Psoas muscle (tissue), 8 donors: ENCODE data around the gene SPTBN5. TPM values are rescaled to one million over a fixed set of nuclear protein-coding genes. Genes with fewer than 3 reads are reported as not detected.

Experiments
- ATAC-seq, 4 donors: fragments of 200-7000 bp; cut with Tn5 transposase; one replicate each; pipeline ENCODE4 v1.9.1; 2020; ENCODE audit warnings: moderate library complexity in 3 of 4, mild to moderate bottlenecking in 2 of 4
- DNase-seq, 2 donors: peaks; one replicate each; pipeline ENCODE4 v3.0.0-alpha.2; 2020
- H3K27ac ChIP-seq: fragments of 200-600 bp; one replicate; pipeline ENCODE4 v1.8.0; 2022
- H3K27me3 ChIP-seq, 3 donors: fragments of 200-600 bp in 1 of 3; one replicate each; pipeline versions ENCODE4 v1.6.1 to v1.8.0; 2013 to 2022; ENCODE audit warnings: low read length in 2 of 3, mild to moderate bottlenecking in 2 of 3, moderate library complexity in 1 of 3; ENCODE audit not compliant: insufficient read depth in 3 of 3
- H3K36me3 ChIP-seq, 2 donors: fragments of 200-600 bp in 1 of 2; one replicate each; pipeline versions ENCODE4 v1.6.1 to v1.8.0; 2013 to 2022; ENCODE audit warnings: low read depth in 1 of 2, mild to moderate bottlenecking in 1 of 2, moderate library complexity in 1 of 2; ENCODE audit not compliant: insufficient read depth in 1 of 2
- H3K4me1 ChIP-seq: fragments of 200-600 bp; one replicate; pipeline ENCODE4 v1.8.0; 2022
- H3K4me3 ChIP-seq: fragments of 200-600 bp; one replicate; pipeline ENCODE4 v1.8.0; 2022; ENCODE audit warnings: mild to moderate bottlenecking
- H3K9me3 ChIP-seq: fragments of 200-600 bp; one replicate; pipeline ENCODE4 v1.8.0; 2022
- CTCF ChIP-seq: fragments of 200-600 bp; IDR thresholded peaks from one replicate; pipeline ENCODE4 v1.8.0; 2022; ENCODE audit warnings: antibody characterized with exemption
- WGBS, 3 donors: extraction: QIAGEN DNeasy Blood & Tissue Kit; methylation state at CpG; one replicate each; pipeline versions ENCODE4 v1.1.6 to v1.1.7; 2013; 5-methylcytosine and 5-hydroxymethylcytosine counted together
- intact Hi-C, 2 donors: fragments of 100-400 bp; cut with DNase I; formaldehyde crosslinking; loops; one replicate each; pipeline versions ENCODE4 v1.11.0 to v1.14.2; 2022
- polyA plus RNA-seq, 3 donors: library from polyadenylated mRNA; stranded (reverse); fragments of 200-250 nt; gene quantifications; one replicate each; pipeline ENCODE4 v1.2.3, GENCODE V29; 2013
- total RNA-seq, 4 donors: library from RNA; stranded (reverse); fragmentation: NEBNext Ultra II Directional in 2 of 4; extraction: Animal tissue kit (Norgen Biotek cat#: 25700) in 2 of 4; gene quantifications; one replicate each; pipeline versions ENCODE4 v1.2.1 to v1.2.4, GENCODE V29; 2021 to 2023
- donor health status: healthy with polysubstance abuse.
- donor health status: DM: no; HTN: no; CAD: no; lungs with moderate emphysema.
- donor health status: Bipolar disorder and iron deficiency.
- donor health status: healthy.
- donor health status: DM: yes; HTN: yes; CAD: no.
- donor health status: DM: no; HTN: no; CAD: no.
- donor health status: DM: no; HTN: no; CAD: no.
- donor health status: DM: yes; HTN: yes; CAD: no.

The SPTBN5 gene
- total and polyA plus RNA-seq, 7 donors, result 0.10 to 0.47 (median 0.22) TPM

GRCh38 chr15:41868321-41868720, 25.5 kb downstream of the SPTBN5 start:
- no peak overlapping the region for H3K4me3 ChIP-seq
- H3K4me1 ChIP-seq, result no peaks in the 10 kb centered on the region
- no peak for ATAC-seq
- no peak overlapping the region for H3K27ac ChIP-seq
- no peak for TF ChIP-seq CTCF
- no peaks in the 10 kb centered on the region for H3K9me3 ChIP-seq
- H3K27me3 ChIP-seq, result no peaks in the 10 kb centered on the region
- WGBS, 3 donors, result 91 to 94% (median 93%) methylated on average over 14 to 15 of the region's 15 CpGs
- intact Hi-C loops, result no loop called here
- no peaks in the 10 kb centered on the region for H3K36me3 ChIP-seq
- no peak for DNase-seq

- no peak for TF ChIP-seq CTCF
- Histone ChIP-seq H3K4me3 (no peak overlapping the region), H3K27ac (no peak overlapping the region), H3K27me3 (no peaks in the 10 kb centered on the region), H3K36me3 (no peaks in the 10 kb centered on the region), H3K9me3 (no peaks in the 10 kb centered on the region), H3K4me1 (no peaks in the 10 kb centered on the region)
- ATAC-seq (no peak), DNase-seq (no peak)
- intact Hi-C loops, result no loop called here
- WGBS, 3 donors, result 86 to 88% (median 86%) methylated on average over 25 of the region's 25 CpGs
Measured at GRCh38 chr15:41866872-41867579, 26.8 kb downstream of the SPTBN5 start.

GRCh38 chr15:41866263-41866703, 27.6 kb downstream of the SPTBN5 start:
- DNase-seq (no peak), ATAC-seq (no peak)
- Histone ChIP-seq H3K9me3 (no peaks in the 10 kb centered on the region), H3K27ac (no peak overlapping the region), H3K4me1 (no peaks in the 10 kb centered on the region), H3K4me3 (no peak overlapping the region), H3K36me3 (no peaks in the 10 kb centered on the region), H3K27me3 (no peaks in the 10 kb centered on the region)
- WGBS, 3 donors, result 81 to 92% (median 86%) methylated on average over 8 of the region's 8 CpGs
- TF ChIP-seq CTCF, result no peak
- intact Hi-C loops, result no loop called here

GRCh38 chr15:41865490-41866055, 28.3 kb downstream of the SPTBN5 start:
- Histone ChIP-seq H3K36me3 (no peaks in the 10 kb centered on the region), H3K9me3 (no peaks in the 10 kb centered on the region), H3K4me1 (no peaks in the 10 kb centered on the region), H3K27me3 (no peaks in the 10 kb centered on the region), H3K27ac (no peak overlapping the region), H3K4me3 (no peak overlapping the region)
- 82 to 87% (median 83%) methylated on average over 18 of the region's 18 CpGs for WGBS, 3 donors
- no peak for TF ChIP-seq CTCF
- ATAC-seq, result no peak
- DNase-seq, result no peak
- intact Hi-C loops, result no loop called here
